Body of pancreas (tissue), 4 donors: ENCODE data around the gene ZNF180. TPM values are rescaled to one million over a fixed set of nuclear protein-coding genes. Genes with fewer than 3 reads are reported as not detected.

Experiments
- ATAC-seq: fragments of 150-250 bp; one replicate; pipeline ENCODE4 v1.9.1; 2016
- DNase-seq, 4 donors: peaks; one replicate each; pipeline ENCODE4 v3.0.0-alpha.2; 2019
- H3K27ac ChIP-seq, 4 donors: fragments of 200-600 bp; sonication (generic); 1 replicate in 3 of 4; 2 replicates in 1 of 4; pipeline versions ENCODE4 v1.5.1 to v1.6.1; 2016 to 2019; ENCODE audit warnings: mild to moderate bottlenecking in 1 of 4, mixed read lengths in 1 of 4, moderate library complexity in 1 of 4
- H3K27me3 ChIP-seq, 2 donors: fragments of 200-600 bp; sonication (generic); one replicate each; pipeline ENCODE4 v1.6.0; 2016; ENCODE audit warnings: mild to moderate bottlenecking in 1 of 2
- H3K36me3 ChIP-seq, 2 donors: fragments of 200-600 bp; sonication (generic); replicated peaks in 1 of 2; 2 replicates each; pipeline ENCODE4 v1.5.1; 2016; ENCODE audit warnings: low read depth in 2 of 2; ENCODE audit not compliant: insufficient read depth in 1 of 2
- H3K4me1 ChIP-seq: fragments of 200-600 bp; sonication (generic); one replicate; pipeline ENCODE4 v1.6.0; 2016
- H3K4me3 ChIP-seq, 2 donors: fragments of 200-600 bp; sonication (generic); 1 replicate in 1 of 2; 2 replicates in 1 of 2; pipeline ENCODE4 v1.5.1; 2016 to 2019
- H3K9me3 ChIP-seq, 3 donors: fragments of 200-600 bp; sonication (generic); 1 replicate in 2 of 3; 2 replicates in 1 of 3; pipeline ENCODE4 v1.5.1; 2016
- CTCF ChIP-seq, 7 experiments: fragments of 450-650 bp in 4 of 7; fragments of 200-600 bp in 3 of 7; sonication (generic) in 3 of 7; IDR thresholded peaks; one replicate each; pipeline ENCODE4 v1.5.1; 2016 to 2019; ENCODE audit warnings: antibody characterized with exemption in 7 of 7
- POLR2A ChIP-seq, 3 donors: fragments of 450-650 bp; IDR thresholded peaks; one replicate each; pipeline ENCODE4 v1.6.1; 2016; ENCODE audit warnings: antibody characterized with exemption in 3 of 3, mild to moderate bottlenecking in 2 of 3
- WGBS, 2 donors: methylation state at CpG; one replicate each; pipeline ENCODE4 v1.1.5; 2017; 5-methylcytosine and 5-hydroxymethylcytosine counted together
- intact Hi-C: fragments of 100-400 bp; cut with DNase I; formaldehyde crosslinking; loops from one replicate; pipeline ENCODE4 v1.15.1; 2023
- total RNA-seq, 2 donors: library from RNA; depleted of rRNA; stranded (reverse); fragments of >200 nt; gene quantifications; one replicate each; pipeline ENCODE4 v1.1.0, GENCODE V29; 2016

Gene ZNF180
- total RNA-seq, 2 donors from 2014 or later = 2.6 to 12.2 TPM

GRCh38 chr19:44430956-44431355, 69.4 kb downstream of the ZNF180 start:
- TF ChIP-seq CTCF (IDR thresholded peaks at IDR 0.05) (no peak), POLR2A (IDR thresholded peaks at IDR 0.05) (no peak)
- H3K36me3 ChIP-seq = peaks cover 15 to 16% of the 10 kb centered on the region in 2 donors

More at GRCh38 chr19:44430956-44431355, 69.4 kb downstream of the ZNF180 start:
- intact Hi-C loops = no loop called here
- no peaks in the 10 kb centered on the region for H3K27me3 ChIP-seq
- WGBS, 2 donors = 79 to 82% methylated on average over 1 of the region's 1 CpG
- H3K4me3 ChIP-seq = no peak overlapping the region
- peaks cover 0 to 71% (median 0%) of the 10 kb centered on the region in 3 donors for H3K9me3 ChIP-seq
- H3K27ac ChIP-seq = no peak overlapping the region
- DNase-seq (no peak), ATAC-seq (no peak)
- no peaks in the 10 kb centered on the region for H3K4me1 ChIP-seq

Other genes with a start within 250 kb of the ZNF180 start
- under 1 TPM in 1 of 2 donors, not detected in 1; 0.78 TPM for gene ZNF233, start 240.6 kb downstream of the ZNF180 start, total RNA-seq
- gene ZNF235, start 195.5 kb downstream of the ZNF180 start, total RNA-seq = 1 to 10 TPM; 2.6 to 4.4 TPM
- 1 to 10 TPM; 3.6 to 8.6 TPM for gene ZNF112, start 143.8 kb downstream of the ZNF180 start, total RNA-seq
- 1 to 10 TPM in 1 of 2 donors, under 1 TPM in 1; 0.99 to 2.3 TPM for gene ZNF285, start 98.9 kb downstream of the ZNF180 start, total RNA-seq
- 1 to 10 TPM in 1 of 2 donors, under 1 TPM in 1; 0.99 to 2.6 TPM for gene ZNF229, start 52.0 kb downstream of the ZNF180 start, total RNA-seq
- gene CEACAM20, start 29.2 kb upstream of the ZNF180 start, total RNA-seq = not detected
- 1 to 10 TPM in 1 of 2 donors, not detected in 1; 3.1 TPM for gene IGSF23, start 113.0 kb upstream of the ZNF180 start, total RNA-seq
- 10 to 100 TPM; 36.8 to 55.4 TPM for gene PVR, start 143.4 kb upstream of the ZNF180 start, total RNA-seq
- gene CEACAM19, start 171.0 kb upstream of the ZNF180 start, total RNA-seq = 1 to 10 TPM; 3.9 to 5.3 TPM
- 1 to 10 TPM in 1 of 2 donors, under 1 TPM in 1; 0.33 to 1.3 TPM for gene CEACAM16, start 198.6 kb upstream of the ZNF180 start, total RNA-seq
- gene BCL3, start 248.2 kb upstream of the ZNF180 start, total RNA-seq = 10 to 100 TPM; 26.2 to 72.5 TPM